Colon (tissue), 2 donors: ENCODE results near the gene ROS1.
"Not testable (repeated sequence)": the region's sequence is repeated elsewhere in the genome, so short reads cannot be mapped to it uniquely, and the experiment has no call there.

Experiments
- FAIRE-seq: peaks from 2 replicates; lab custom pipeline; 2012; peaks lifted over from hg19 to GRCh38; lab: Jason Lieb, UNC
- donor health status: control.
- donor health status: control.

ROS1 gene

DNA sequence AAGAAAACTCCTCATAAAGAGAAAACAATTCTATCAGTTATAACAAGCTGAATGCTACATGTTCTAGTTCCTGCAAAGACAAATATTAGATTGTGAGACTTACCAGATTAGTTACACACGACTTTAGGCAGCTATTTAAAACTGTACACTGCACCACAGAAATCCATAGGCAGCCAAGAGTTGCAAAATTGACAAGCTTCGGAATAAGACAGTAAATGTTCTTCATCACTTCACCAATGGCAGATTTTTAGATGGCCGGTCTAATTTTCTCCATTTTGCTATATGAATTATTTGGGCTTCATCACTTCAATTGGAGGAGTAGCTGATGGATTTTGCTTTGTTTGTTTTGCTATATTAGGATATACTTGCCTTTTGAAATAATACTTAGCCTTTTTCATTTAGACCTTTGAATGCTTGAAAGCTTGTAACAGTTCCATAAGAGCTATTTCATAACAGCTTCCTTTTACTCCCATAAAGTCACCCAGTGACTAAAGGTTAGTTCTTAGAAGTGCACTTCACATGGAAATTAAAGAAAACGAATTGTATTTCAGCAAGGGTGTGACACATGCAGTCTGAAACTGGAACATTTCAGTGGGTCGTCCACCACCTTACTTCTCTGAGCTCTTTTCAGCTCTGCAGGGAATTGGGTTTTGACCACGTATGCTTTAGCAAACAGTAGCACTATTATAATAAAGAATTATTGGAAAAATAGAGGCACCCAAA, at the start of gene ROS1:
Gene ROS1, minus strand, starts transcription at position 512 of the 723 bp plus-strand sequence. Its CDS starts 286 bp downstream, at position 226.
- no peak for FAIRE-seq

DNA sequence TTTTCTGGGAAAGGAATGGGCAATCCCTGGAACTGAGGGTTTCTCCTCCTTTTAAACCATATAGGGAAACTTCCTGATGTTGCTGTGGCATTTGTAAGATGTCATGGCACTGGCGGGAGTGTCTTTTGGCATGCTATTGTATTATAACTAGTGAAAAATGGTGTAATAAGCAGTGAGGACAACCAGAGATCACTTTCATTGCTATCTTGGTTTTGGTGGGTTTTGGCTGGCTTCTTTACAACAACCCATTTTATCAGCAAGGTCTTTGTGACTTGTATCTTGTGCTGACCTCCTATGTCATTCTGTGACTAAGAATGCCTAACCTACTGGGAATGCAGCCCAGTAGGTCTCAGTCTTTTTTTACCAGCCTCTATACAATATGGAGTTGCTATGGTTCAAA, 47.7 kb upstream of the ROS1 start:
- FAIRE-seq: no peak

DNA sequence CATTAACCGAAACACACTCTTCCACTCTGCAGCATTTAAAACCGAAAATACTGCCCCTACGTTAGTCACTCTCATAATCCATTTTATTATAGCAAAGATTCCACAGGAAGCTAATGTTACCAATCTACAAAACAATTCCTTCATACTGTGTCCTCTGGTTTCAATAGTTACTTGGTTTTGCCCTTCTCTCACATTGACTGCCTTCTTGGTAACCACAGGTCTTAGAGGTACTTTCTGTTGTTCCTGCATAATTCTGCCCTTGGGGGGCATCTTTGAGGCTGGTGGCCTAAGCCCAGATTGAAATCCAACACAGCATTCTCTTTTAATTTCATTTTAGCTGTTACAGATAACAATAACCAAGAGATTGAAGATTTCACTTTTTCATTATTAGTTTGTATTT, 46.9 kb upstream of the ROS1 start:
- FAIRE-seq: no peak

DNA sequence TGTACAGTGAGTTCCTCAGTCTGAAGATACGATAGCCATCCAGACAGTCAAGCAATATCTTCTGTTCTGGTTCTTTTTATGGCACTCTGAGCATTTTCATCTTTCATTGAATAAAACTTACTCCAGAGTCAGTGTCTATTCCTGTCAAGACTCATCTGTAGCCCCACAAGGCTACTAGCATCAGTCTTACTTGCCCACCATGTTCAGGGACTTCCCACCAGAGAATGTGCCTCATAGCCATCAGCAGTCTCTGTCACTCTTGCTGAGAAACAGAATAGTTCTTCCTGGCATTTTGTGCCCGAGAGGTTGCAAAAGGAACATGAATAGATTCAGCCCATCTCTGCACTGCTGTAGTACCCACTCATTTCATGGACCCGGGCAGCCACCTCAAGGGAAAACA, 44.0 kb upstream of the ROS1 start:
- no peak for FAIRE-seq

DNA sequence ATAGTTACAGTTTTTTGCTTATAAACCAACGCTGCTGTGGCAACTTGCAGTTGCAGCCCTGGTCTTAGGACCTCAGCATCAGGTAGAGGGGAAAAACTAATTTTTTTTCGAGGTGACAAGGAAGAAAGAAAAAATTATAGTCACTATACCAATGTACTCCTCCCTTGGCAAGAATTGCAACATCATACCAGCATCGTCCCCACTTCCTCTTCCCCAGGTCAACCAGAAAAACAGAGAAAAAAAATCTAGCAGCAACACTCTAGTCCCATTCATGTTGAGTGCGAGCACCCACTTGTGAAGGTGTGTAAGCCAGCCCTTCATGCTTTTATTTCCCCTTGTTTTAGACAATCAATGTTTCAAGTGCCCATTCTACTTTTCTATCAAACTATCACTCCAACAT, 43.6 kb upstream of the ROS1 start:
- FAIRE-seq: no peak

DNA sequence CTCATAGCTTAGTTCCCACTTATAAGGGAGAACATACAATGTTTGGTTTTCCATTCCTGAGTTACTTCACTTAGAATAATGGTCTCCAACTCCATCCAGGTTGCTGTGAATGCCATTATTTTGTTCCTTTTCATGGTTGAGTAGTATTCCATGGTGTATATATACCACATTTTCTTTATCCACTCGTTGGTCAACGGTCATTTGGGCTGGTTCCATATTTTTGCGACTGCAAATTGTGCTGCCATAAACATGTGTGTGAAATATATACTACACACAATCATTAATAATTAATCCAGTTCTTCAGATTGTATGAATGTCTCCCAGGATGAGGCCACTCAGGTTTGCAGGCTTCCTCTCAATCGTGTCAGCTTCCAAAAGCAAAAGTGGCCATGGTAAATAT, 42.8 kb upstream of the ROS1 start:
- FAIRE-seq: not testable (repeated sequence)

DNA sequence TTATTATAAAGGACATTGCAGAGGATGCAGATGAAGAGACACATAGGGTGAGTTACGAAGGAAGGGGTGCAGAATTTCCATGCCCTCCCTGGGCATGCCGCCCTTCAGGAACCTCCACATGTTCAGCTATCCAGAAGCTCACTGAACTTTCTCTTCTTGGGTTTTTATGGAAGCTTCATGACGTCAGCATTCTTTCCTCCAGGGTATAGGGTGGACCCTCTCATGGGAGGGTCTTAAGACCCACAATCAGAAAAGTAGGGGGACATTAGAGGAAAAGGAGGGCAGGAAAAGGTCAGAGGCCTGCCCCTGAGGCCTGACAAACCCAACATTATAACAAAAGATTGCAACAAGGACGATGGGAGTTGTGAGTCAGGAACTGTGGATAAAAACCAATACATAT, 42.1 kb upstream of the ROS1 start:
- no peak for FAIRE-seq

DNA sequence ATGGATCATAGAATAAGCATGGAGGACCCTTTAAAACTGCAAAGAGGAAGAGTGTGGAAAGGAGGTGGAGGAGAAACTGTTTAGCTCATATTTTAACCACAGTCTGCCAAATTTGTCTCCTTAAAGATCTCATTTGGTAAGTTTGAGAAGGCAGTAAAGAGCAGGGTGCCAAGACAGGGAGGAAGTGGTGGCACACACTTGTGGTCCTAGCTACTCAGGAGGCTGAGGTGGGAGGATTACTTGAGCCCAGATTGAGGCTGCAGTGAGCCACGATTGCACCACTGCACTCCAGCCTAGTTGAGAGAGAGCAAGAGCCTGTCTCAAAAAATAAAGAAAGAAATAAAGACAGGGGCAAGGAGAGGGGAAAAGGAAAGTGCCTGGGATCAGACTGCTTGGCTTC, 39.9 kb upstream of the ROS1 start:
- no peak for FAIRE-seq

DNA sequence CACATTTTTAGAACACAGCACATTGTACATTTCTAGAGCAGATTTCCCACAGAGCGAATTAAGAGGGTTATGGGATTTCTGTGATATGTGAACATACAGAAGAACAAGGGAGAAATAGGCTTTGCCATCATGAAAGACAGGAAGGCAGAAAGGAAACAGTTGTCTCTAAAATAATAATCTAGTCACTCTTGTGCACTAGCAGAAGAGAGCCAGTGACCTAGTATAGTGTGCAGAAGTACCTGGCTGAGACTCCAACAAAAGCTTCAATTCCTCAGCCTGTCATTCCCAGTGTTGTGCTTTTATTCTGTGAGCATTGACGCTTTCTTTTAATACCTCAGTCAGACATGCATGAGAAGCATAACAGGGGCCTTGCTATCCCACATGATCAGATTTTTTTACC, 39.0 kb upstream of the ROS1 start:
- FAIRE-seq: no peak

DNA sequence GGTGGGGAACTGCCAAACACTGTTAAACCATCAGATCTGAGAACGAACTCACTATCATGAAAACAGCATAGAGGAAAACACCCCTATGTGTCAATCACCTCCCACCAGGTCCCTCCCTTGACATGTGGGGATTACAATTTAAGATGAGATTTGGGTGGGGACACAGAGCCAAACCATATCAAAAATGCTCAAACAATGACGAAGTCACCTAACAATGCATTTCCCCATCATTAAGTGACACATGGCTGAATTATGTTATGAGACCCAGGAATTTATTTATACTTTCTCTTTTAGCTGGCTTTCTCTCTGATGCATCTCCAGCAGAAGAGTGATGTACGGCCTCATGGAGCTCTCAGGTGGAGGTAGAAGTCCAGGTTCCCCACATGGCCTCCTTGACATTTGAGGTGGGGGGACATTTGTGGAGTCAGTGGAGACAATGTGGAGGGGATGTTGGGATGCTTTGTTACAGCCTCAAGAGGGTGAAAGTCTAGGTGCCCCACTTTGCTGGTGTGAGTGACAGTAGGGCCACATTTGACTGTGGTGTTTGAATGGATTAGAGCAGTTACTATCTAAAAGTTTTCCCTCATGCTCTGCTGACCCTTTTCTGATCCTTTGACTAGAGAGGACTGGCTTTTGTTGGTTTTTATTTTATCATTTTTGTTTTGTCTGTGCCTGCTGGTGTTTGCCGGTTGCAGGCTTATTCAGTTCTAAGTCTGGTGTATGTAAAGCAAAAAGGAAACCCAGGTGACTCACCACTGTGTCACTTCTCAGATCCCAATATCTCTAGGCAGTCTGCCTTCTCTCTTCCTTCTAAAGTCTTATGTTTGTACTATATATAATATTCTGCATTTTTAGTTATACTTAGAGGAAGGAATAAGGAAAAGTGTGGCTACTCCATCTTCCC, 38.3 kb upstream of the ROS1 start:
- no peak for FAIRE-seq

DNA sequence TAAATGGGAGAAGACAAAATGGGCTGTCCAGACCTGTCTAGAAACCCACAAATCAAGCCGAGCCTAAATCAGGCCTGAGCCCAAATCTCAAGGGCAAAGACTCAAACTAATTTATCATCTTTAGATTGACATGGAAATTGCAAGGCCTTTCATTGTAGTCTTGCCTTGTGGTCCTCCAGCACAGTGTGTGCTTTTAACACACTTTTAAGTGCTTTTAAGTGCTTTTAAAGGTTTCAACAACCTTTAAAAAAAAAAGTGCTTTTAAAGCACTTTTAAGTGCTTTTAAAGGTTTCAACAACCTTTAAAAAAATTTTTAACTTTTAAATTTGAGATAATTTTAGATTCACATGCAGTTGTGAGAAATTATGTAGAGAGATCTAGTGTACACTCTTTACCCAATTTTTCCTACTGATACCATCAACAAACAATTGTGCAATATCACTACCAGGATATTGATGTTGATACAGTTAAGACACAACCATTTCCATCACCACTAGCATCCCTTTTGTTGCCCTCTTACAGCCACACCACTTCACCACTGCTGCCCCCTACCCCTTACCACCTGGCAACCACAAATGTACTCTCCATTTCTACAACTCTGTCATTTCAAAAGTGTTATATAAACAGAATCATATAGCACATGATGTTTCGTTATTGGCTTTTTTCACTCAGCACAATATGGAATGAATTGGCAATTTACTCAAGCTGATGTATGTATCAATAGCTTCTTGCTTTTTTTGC, 33.6 kb upstream of the ROS1 start:
- no peak for FAIRE-seq

DNA sequence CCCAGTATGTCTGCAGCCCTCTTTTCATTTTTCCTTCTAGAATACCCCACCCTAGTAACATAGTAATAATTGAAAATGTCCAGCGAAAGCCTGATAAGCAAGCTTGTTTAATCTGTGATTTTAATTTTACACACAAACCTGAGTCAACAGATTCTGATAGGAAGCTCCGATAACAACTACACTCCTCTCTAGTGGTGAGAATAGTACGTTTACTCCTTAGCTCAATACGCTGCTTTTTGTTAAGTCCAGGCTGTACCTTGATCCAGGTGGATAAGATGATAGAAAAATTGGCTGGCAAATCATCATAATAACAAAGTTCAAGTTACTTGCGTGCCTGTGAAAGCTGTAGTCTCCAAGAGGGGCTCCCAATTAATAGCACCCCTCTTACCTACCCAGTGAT, 31.3 kb upstream of the ROS1 start:
- FAIRE-seq: no peak

DNA sequence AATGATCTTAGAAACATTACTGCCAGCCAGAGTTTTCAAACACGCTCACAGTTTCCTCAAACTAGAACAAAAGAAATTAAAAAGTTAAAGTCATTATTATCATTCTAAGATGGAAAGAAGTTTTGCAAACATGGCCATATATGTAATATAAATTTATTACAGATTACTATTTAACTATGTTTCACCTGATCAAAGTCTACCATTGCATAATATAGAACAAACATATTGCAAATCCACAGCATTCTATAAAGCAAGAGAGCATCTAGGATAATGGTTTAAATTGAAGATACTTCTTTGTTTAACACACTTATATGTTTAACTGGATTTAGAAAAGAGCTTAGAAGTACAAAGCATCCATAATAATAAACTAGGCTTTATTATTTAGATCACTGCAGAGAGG, 30.5 kb upstream of the ROS1 start:
- peak; percentile 49 for FAIRE-seq

DNA sequence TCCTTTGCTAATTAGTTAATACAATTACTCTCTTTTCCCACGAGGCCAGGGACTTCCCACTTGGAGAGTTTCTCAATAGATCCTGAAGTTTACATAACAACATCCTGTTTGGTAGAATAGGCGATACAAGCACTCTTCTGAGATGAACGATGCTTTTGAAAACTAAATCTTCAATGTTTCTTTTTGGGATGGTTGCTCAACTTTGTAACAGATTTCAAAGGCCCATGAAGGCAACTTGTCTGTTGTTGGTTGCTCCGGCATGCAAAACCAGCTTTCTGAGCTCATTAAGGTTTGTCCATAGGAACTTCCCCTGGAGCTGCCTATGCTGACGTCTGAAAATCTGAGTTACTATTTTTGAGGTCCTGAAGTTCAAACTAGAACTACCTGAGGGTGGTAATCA, 25.9 kb upstream of the ROS1 start:
- no peak for FAIRE-seq

DNA sequence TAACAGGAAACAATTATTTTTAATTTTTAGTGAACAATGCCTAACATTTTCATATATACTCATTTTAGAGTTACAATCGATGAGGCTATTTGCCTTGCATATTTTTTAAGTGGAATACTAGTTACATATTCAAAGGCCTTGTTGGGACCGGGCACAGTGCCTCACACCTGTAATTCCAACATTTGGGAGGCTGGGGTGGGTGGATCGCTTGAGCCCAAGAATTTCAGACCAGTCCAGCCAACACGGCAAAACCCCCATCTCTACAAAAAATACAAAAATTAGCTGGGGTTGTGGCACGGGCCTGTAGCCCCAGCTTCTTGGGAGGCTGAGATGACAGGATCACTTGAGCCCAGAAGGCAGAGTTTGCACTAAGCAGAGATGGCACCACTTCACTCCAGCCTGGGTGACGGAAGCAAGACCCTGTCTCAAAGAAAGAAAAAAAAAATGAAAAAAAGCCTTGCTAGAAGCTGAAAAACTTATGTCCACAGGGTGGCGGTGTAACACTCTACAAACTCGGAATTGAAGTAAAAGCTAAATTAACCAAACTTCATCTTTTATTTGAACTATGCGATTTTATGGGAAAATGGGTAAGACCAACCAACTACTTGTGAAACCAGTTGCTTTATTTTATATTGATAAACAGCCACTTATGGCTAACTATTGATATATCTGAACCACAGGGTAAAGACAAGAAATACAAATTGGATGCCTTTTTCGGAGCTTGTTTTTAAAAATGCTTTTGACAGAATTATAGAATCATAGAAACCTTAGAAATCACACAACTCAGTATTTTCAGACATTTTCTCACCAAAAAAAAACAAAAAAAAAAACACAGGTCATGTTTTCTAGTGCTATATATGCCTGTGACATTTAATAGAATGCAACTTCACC, 24.1 kb upstream of the ROS1 start:
- no peak for FAIRE-seq

DNA sequence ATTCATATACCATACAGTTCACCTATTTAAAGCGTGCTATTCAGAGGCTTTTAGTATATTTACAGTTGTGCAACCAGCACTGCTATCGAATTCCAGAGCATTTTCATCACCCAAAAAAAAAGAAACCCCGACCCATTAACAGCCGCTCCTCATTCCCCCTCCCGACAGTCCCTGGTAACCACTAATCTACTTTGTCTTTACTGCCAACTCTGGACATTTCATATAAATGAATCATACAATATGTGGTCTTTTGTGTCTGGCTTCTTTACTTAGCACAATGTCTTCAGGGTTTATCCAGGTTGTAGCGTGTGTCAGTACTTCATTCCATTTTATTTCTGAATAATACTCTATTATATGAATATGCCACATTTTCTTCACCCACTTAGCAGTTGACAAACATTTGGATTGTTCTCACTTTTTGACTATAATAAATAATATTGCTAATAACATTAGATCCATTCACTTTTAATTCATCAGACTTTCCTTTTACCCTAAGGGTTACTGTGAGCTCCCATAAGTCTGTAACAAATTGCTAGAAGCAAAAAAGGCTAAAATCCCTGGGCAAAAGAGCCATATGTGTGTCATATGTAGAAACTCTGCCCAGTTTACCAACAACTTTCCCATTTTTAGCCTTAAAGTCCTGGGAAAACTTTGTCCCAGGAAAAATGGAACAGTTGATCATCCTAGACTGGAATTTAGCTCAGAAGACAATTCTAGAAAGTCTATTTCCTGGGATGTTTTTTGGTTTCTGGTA, 23.2 kb upstream of the ROS1 start:
- no peak for FAIRE-seq

DNA sequence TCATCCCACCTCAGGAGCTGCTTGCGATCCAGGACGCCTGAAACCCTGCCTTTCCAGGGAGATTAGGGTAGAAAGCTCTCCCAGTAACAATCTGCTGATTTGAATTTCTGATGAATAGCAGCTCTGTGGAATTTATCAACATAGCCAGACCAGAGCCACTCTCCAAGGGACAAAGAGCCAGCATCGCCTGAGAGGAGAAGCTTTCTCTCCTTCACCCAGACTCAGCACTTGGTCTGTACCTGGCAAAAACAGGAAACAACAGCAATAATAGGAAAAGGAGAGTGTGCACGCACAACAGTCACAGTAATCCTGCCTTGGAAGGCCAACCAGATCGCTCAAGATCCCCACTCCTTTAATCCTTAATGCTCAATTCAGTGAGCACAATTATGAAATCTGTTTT, 22.3 kb upstream of the ROS1 start:
- no peak for FAIRE-seq

DNA sequence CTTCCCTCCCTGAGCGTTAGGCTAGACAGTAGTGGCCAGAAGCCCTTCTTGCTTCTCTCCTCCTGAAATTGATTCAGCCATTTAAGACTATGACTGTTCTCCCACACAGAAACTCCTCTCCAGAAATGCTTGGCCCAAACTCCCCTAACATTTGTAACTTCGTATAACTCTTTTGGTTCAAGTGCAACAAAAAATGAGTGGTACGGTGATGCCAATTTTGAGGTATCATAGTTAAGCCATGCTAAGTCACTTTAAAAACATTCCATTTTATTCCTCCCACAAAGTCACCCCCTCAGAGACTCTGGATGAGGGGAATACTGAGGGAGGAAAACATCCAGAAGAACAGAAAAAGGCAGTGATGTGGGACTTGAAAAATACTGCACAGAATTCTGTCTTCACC, 21.1 kb upstream of the ROS1 start:
- FAIRE-seq: no peak

DNA sequence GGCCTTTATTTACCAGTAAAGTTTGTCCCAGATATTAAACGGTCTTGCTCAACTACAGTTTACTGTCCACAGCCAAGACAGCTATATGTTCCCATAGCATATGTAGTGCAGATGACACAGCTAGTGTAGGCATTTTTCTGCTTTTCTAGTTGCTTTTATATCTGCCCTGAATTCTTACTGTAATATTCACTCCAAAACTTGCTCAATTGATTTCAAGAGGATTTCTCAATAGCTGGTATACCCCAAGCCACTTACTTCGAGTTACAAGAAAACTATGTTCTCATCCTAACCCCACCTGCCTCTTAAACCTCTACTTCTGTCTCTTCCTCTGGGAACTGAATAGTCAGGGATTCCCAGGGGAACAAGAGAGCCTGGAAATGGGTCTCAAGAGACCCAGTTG, 18.9 kb upstream of the ROS1 start:
- FAIRE-seq: no peak

DNA sequence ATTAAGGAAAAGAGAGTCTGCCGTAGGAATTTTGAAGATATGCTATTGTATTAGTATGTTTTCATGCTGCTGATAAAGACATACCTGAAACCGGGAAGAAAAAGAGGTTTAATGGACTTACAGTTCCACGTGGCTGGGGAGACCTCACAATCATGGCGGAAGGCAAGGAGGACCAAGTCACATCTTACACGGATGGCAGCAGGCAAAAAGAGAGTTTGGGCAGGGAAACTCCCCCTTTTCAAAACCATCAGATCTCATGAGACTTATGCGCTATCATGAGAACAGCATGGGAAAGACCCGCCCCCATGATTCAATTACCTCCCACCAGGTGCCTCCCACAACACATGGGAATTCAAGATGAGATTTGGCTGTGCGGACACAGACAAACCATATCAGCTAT, 16.6 kb upstream of the ROS1 start:
- not testable (repeated sequence) for FAIRE-seq

DNA sequence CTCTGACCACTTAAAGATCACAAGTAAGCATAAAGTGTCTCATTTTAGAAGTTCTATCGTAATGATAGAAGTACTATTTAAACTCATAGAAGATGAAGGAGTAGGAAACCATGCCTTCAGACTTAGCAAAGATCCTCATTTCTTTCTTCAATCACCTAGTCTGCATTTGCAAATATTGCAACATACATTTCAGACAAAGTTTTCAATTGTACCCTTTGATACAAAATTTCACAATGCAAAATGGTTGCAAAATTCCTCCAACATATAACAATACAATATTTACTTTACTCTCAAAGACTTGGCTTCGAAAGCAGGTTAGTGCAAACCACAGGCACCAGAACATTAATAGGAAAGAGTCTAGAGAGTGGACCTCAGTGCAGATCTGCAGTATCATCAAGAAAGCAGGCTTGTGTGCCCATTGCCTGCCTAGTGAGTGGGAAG, 16.1 kb upstream of the ROS1 start:
- FAIRE-seq: no peak
